Limb (tissue), 2 donors: ENCODE measurements around the gene ARID2.
A peak's percentile ranks its signal among the peaks of the same experiment; 100 is the strongest.

ENCODE experiments used
- DNase-seq, 2 donors: peaks; one replicate each; pipeline ENCODE4 v3.0.0-alpha.2; 2016; ENCODE audit errors: extremely low spot score in 2 of 2

ARID2 gene

GRCh38 chr12:45760333-45760732 is 30.8 kb downstream of the ARID2 start:
- DNase-seq, result no peak

GRCh38 chr12:45762185-45763110 is 32.9 kb downstream of the ARID2 start:
- peak in 1 of 2 donors; percentile 36 for DNase-seq

GRCh38 chr12:45763381-45763780 is 33.9 kb downstream of the ARID2 start:
- no peak for DNase-seq

GRCh38 chr12:45768194-45768593 is 38.7 kb downstream of the ARID2 start:
- DNase-seq, result no peak

- DNase-seq, result no peak
Observed at GRCh38 chr12:45773747-45774146, 44.2 kb downstream of the ARID2 start.

GRCh38 chr12:45774508-45775162 is 45.1 kb downstream of the ARID2 start:
- DNase-seq, result no peak

- no peak for DNase-seq
Observed at GRCh38 chr12:45775465-45775864, 46.0 kb downstream of the ARID2 start.

- DNase-seq, result no peak
Observed at GRCh38 chr12:45775964-45776363, 46.5 kb downstream of the ARID2 start.

GRCh38 chr12:45779936-45780335 is 50.4 kb downstream of the ARID2 start:
- DNase-seq, result no peak

GRCh38 chr12:45781080-45781479 is 51.6 kb downstream of the ARID2 start:
- DNase-seq, result no peak

GRCh38 chr12:45785315-45785714 is 55.8 kb downstream of the ARID2 start:
- no peak for DNase-seq

- DNase-seq, result no peak
Observed at GRCh38 chr12:45789025-45789424, 59.5 kb downstream of the ARID2 start.

GRCh38 chr12:45794422-45794821 is 64.9 kb downstream of the ARID2 start:
- DNase-seq, result no peak

- DNase-seq, result no peak
Observed at GRCh38 chr12:45801625-45802024, 72.1 kb downstream of the ARID2 start.

- no peak for DNase-seq
Observed at GRCh38 chr12:45803111-45803510, 73.6 kb downstream of the ARID2 start.

- DNase-seq, result no peak
Observed at GRCh38 chr12:45816652-45817051, 87.1 kb downstream of the ARID2 start.

GRCh38 chr12:45827974-45828373 is 98.5 kb downstream of the ARID2 start:
- DNase-seq, result no peak

- DNase-seq, result no peak
Observed at GRCh38 chr12:45828402-45828801, 98.9 kb downstream of the ARID2 start.

- DNase-seq, result no peak
Observed at GRCh38 chr12:45831590-45831989, 102.1 kb downstream of the ARID2 start.

- no peak for DNase-seq
Observed at GRCh38 chr12:45833401-45833800, 103.9 kb downstream of the ARID2 start.

GRCh38 chr12:45834809-45835208 is 105.3 kb downstream of the ARID2 start:
- DNase-seq, result no peak

GRCh38 chr12:45839917-45840316 is 110.4 kb downstream of the ARID2 start:
- no peak for DNase-seq

- no peak for DNase-seq
Observed at GRCh38 chr12:45849289-45849688, 119.8 kb downstream of the ARID2 start.
